ENCODE results near the gene HCAR1. TPM values are rescaled to one million over a fixed set of nuclear protein-coding genes. Genes with fewer than 3 reads are reported as not detected.
A peak's percentile ranks its signal among the peaks of the same experiment; 100 is the strongest.
"Not testable (repeated sequence)": the region's sequence is repeated elsewhere in the genome, so short reads cannot be mapped to it uniquely, and the experiment has no call there.

HCAR1 gene
- total RNA-seq, 1 donor from 2014 or later = 0.25 TPM

DNA sequence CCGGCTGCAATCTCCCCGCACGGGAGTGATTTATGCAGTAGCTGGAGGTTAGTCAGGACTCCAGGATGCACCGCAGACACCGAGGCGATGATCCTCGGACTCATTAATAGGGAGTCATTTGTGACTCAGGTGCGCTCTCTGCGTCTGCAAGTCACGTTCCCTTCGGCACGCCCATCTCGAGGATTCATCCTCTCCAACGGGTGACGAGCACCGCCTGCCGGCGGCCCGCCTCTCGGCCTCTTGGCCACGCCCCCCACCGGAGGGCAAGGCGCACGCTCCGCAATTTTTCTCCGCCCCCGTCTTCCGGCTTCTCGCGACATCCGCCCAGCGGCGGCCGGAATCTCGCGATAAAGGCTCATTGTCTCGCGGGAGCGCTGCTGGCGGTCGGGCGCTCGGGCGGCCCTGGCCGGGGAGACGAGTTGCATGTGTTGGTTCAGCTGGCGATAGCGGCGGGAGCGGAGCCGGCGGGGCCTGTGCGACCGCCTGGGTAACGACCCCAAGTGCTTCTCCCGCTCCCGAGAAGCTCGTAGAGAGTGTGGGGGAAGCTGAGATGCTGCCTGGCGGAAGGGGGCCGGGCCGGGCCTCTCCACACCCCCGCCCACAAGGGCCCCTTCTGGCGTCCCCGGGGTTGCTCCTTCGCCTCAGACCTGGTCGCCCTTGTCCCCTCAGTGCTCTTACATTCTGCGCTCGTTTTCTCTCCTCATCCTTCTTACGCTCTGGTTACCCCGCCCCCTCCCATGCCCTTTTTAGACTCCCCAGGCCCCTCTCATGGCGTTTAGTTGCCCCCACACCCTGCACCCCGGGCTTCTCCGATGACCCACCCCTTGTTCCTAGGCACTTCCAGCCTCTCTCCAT lies 22.0 kb upstream of the HCAR1 start, which contains the start of gene DENR:
Gene DENR, plus strand, starts transcription at position 361 of the 855 bp plus-strand sequence. CDS start 878 bp downstream, outside the sequence.
- H3K27me3 ChIP-seq = no peaks in the 10 kb centered on the region
- intact Hi-C loops (cut with DNase I) = loop anchor here (2.0 kb wide), 1 partner anchor 114 kb away; no protein-coding TSS in a partner anchor
- TF ChIP-seq, protein P1, sequence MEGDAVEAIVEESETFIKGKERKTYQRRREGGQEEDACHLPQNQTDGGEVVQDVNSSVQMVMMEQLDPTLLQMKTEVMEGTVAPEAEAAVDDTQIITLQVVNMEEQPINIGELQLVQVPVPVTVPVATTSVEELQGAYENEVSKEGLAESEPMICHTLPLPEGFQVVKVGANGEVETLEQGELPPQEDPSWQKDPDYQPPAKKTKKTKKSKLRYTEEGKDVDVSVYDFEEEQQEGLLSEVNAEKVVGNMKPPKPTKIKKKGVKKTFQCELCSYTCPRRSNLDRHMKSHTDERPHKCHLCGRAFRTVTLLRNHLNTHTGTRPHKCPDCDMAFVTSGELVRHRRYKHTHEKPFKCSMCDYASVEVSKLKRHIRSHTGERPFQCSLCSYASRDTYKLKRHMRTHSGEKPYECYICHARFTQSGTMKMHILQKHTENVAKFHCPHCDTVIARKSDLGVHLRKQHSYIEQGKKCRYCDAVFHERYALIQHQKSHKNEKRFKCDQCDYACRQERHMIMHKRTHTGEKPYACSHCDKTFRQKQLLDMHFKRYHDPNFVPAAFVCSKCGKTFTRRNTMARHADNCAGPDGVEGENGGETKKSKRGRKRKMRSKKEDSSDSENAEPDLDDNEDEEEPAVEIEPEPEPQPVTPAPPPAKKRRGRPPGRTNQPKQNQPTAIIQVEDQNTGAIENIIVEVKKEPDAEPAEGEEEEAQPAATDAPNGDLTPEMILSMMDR (IDR thresholded peaks at IDR 0.05) = peak; percentile 80 to 89 (median 81)
- TF ChIP-seq POLR2AphosphoS5 (IDR thresholded peaks at IDR 0.05; ENCODE audit: insufficient read depth in 1 of 2, low read depth in 1 of 2) (peak; percentile 92 to 99), POLR2A (IDR thresholded peaks at IDR 0.05) (peak in 1 of 2 donors; percentile 55)

DNA sequence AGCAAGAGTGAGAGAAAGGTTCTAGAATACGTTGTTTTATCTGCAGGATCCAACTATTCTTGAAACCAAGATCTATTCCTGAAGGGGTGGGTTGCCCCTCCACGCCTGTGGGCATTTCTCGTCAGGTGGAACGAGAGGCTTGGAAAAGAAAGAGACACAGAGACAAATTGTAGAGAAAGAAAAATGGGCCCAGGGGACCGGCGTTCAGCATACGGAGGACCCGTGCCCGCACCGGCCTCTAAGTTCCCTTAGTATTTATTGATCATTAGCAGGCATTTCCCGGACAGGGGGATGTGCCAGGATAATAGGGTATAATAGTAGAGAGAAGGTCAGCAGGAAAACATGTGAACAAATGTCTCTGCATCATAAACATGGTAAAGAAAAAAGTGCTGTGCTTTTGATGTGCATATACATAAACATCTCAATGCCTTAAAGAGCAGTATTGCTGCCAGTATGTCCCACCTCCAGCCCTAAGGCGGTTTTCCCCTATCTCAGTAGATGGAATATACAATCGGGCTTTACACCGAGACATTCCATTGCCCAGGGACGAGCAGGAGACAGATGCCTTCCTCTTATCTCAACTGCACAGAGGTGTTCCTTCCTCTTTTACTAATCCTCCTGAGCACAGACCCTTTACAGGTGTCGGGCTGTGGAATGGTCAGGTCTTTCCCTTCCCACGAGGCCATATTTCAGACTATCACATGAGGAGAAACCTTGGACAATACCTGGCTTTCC lies 20.3 kb upstream of the HCAR1 start:
- H3K27me3 ChIP-seq; H3K4me3 ChIP-seq; intact Hi-C loops (cut with DNase I); H3K27ac ChIP-seq; DNase-seq (ENCODE audit: extremely low spot score in 2 of 2); H3K9me3 ChIP-seq: not testable (repeated sequence)
- Histone ChIP-seq H3K4me1 (peaks cover 21% of the 10 kb centered on the region), H3K36me3 (peaks cover 0 to 13% of the 10 kb centered on the region in 2 donors)

More for the DNA sequence above, 22.0 kb upstream of the HCAR1 start, which contains the start of gene DENR:
- Histone ChIP-seq H3K9me3 (no peaks in the 10 kb centered on the region), H3K27ac (peak within 1 kb of the TSS; percentile 89), H3K4me1 (peaks cover 21% of the 10 kb centered on the region), H3K36me3 (peaks cover 0 to 19% of the 10 kb centered on the region in 2 donors), H3K4me3 (peak within 1 kb of the TSS; percentile 75 to 87)
- DNase-seq (ENCODE audit: extremely low spot score in 2 of 2) = peak; percentile 97 to 99

DNA sequence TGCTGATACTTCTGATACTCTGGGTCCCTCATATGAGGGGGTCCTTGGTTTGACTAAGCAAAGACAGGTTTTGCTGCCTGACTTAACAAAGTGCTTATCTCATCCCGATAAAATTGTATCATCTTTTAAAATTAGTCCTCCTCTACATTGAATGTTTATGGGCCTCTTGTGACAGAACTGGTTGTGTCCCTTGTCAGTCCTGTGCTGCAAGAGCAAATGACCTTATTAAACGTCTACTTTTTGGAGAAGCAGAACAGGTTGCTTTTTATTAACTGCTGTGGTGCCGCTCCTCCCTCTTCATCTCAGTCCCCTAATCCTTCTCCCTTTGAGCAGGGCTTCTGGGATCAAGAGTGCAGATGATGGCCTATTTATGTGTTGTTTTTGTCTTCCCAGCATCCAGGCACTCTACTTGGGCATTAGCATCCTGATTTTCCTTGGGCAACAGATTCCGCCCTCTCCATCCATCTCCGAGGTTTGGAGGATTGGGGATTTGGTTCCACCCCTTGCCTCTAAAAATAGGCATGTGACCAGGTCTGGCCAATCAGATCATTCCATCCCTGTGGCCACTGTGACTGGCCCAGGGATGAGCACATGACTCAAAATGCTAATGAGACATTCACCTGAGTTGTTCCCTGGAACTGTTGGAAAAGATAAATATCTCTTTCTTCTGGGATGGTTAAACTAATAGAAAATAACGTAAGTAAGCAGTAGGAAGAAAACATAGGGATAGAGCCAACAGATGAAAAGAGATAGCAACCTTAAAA lies 19.1 kb upstream of the HCAR1 start:
- H3K27ac ChIP-seq = no peak overlapping the region
- no peak for TF ChIP-seq POLR2A (IDR thresholded peaks at IDR 0.05)
- intact Hi-C loops (cut with DNase I) = no loop called here
- H3K4me3 ChIP-seq = no peak overlapping the region
- peaks cover 18% of the 10 kb centered on the region for H3K4me1 ChIP-seq
- no peaks in the 10 kb centered on the region for H3K9me3 ChIP-seq
- no peaks in the 10 kb centered on the region for H3K27me3 ChIP-seq
- no peak for DNase-seq (ENCODE audit: extremely low spot score in 2 of 2)
- H3K36me3 ChIP-seq = peaks cover 0 to 7% of the 10 kb centered on the region in 2 donors

DNA sequence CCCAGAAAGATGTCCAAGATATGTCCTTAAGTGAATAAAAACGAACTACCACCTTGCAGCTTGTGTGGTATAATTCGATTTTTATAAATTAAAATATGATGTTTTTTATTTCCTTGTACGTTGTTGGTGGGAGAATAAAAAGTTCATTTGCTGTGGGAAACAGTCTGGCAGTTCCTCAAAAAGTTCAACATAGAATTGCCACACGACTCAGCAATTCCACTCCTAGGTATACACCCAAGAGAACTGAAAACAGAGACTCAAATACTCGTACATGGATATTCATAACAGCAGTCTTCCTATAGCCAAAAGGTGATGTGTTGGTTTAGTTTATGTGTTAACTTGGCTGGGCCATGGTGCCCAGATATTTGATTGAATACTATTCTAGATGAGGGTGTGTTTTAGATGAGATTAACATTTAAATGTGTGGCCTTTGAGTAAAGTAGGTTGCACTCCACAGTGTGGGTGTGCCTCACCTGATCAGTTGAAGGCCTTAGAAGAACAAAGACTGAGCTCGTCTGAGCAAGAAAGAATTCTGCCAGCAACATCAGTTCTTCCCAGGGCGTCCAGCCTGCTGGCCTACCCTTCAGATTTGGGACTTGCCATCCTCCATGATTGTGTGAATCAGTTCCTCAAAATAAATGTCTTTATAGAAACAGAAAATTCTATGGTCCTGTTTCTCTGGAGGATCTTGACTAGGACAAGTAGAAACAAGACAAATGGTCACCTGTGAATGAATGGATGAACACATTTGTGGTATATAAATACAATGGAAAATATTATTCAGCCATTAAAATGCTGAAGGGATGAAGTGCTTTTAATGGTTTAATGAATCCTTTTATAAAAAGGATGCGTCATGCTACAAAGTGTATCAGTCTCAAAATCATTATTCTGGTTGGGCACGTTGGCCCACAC lies 16.8 kb upstream of the HCAR1 start:
- H3K9me3 ChIP-seq = no peaks in the 10 kb centered on the region
- no peak overlapping the region for H3K27ac ChIP-seq
- no peak for DNase-seq (ENCODE audit: extremely low spot score in 2 of 2)
- no peaks in the 10 kb centered on the region for H3K4me1 ChIP-seq
- no peaks in the 10 kb centered on the region for H3K27me3 ChIP-seq
- H3K4me3 ChIP-seq = no peak overlapping the region
- intact Hi-C loops (cut with DNase I) = no loop called here
- TF ChIP-seq POLR2A (IDR thresholded peaks at IDR 0.05) = no peak
- no peak for TF ChIP-seq POLR2AphosphoS5 (IDR thresholded peaks at IDR 0.05; ENCODE audit: insufficient read depth in 1 of 2, low read depth in 1 of 2)
- TF ChIP-seq, protein P1 (IDR thresholded peaks at IDR 0.05) = no peak
- H3K36me3 ChIP-seq = no peaks in the 10 kb centered on the region

DNA sequence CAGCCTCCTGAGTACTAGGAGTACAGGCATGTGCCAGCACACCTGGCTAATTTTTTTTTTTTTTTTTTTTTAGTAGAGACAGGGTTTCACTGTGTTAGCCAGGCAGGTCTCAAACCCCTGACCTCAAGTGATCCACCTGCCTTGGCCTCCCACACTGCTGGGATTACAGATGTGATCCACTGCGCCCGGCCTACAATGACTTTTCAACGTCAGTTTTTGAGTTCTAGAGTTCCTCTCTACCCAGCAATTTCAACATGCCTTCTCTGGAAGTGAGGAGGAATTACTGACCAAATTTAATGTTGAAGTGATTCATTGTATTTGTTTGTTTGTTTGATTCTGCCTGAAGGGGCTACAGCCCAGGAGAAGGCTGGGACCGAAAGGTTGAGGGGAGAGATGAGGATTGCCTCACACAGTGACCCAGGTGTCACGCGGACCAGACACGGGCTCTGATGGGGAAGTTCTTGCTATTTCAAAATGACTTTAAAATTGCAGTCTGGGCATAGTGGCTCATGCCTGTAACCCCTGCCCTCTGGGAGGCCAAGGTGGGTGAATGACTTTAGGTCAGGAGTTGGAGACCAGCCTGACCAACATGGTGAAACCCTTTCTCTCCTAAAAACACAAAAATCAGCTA lies 13.4 kb upstream of the HCAR1 start:
- no peaks in the 10 kb centered on the region for H3K27me3 ChIP-seq
- H3K4me3 ChIP-seq = no peak overlapping the region
- no peaks in the 10 kb centered on the region for H3K4me1 ChIP-seq
- H3K27ac ChIP-seq = no peak overlapping the region
- intact Hi-C loops (cut with DNase I) = no loop called here
- no peaks in the 10 kb centered on the region for H3K36me3 ChIP-seq
- DNase-seq (ENCODE audit: extremely low spot score in 2 of 2) = no peak
- TF ChIP-seq POLR2AphosphoS5 (IDR thresholded peaks at IDR 0.05; ENCODE audit: insufficient read depth in 1 of 2, low read depth in 1 of 2) (no peak), POLR2A (IDR thresholded peaks at IDR 0.05) (no peak)
- TF ChIP-seq, protein P1 (IDR thresholded peaks at IDR 0.05) = no peak
- no peaks in the 10 kb centered on the region for H3K9me3 ChIP-seq
